Measurements from ENCODE around the gene PDE11A. TPM values are rescaled to one million over a fixed set of nuclear protein-coding genes. Genes with fewer than 3 reads are reported as not detected.
"Not testable (repeated sequence)": the region's sequence is repeated elsewhere in the genome, so short reads cannot be mapped to it uniquely, and the experiment has no call there.

The PDE11A gene
- total RNA-seq, 2 experiments from 2014 or later = not detected

DNA sequence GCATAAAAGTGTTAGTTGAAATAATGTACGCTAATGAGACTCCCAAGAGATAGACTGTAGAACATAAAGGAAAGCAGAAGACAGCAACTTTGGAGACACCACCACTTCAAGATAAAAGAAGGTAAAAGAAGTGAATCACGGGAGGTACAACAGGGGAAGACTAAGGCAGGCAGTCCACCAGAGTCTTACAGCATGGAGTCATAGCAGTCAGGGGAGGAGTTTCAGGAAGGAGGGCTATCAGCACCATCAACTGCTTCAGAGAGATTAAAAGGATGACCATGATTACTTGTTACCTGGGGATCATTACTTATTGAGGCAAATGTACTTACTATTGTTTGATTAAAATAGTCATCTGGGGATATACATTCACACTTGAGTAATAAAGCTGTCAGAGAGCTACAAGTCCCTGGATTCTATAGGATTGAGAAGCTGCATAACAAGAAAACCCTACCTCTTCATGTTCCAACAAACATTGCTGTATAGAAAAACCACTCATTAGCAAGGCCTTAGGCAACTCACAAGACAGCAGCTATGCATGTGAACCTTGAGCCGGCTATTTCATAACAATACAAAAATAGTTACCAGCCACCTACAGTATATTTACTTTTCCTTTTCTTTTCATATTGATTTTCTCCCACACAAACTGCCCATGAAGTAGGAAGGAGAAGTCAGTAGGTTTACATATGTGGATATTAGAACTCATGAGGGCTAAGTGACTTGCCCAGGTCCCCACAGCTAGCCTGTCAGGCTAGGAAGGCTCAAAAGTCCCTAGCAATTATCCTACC is 101.7 kb downstream of the PDE11A start:
- POLR2A ChIA-PET = no interaction called here
- no peaks in the 10 kb centered on the region for H3K4me1 Mint-ChIP-seq (ENCODE audit: low read depth)
- H3K36me3 Mint-ChIP-seq (ENCODE audit: low read depth) = no peaks in the 10 kb centered on the region
- no peaks in the 10 kb centered on the region for H3K9me3 Mint-ChIP-seq
- peaks cover 4% of the 10 kb centered on the region for H3K27me3 Mint-ChIP-seq
- intact Hi-C loops (cut with micrococcal nuclease) = no loop called here
- ATAC-seq (no peak), DNase-seq (no peak)
- H3K4me3 Mint-ChIP-seq = no peak overlapping the region
- no peak for TF ChIP-seq CTCF (IDR thresholded peaks at IDR 0.05)
- CTCF ChIA-PET = no interaction called here
- no peak overlapping the region for H3K27ac Mint-ChIP-seq

DNA sequence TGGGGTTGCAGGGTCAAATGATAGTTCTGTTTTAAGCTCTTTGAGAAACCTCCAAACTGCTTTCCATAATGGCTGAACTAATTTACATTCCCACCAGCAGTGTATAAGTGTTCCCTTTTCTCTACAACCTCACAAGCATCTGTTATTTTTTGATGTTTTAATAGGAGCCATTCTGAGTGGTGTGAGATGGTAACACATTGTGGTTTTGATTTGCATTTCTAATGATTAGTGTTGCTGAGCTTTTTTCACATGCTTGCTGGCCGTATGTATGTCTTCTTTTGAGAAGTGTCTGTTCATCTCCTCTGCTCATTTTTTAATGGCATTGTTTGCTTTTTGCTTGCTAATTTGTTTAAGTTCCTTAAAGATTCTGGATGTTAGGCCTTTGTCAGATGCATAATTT is 107.7 kb downstream of the PDE11A start:
- Mint-ChIP-seq H3K4me1 (ENCODE audit: low read depth) (no peaks in the 10 kb centered on the region), H3K27ac (no peak overlapping the region), H3K9me3 (no peaks in the 10 kb centered on the region), H3K36me3 (ENCODE audit: low read depth) (no peaks in the 10 kb centered on the region), H3K4me3 (no peak overlapping the region), H3K27me3 (peaks cover 4% of the 10 kb centered on the region)
- ChIA-PET POLR2A (no interaction called here), CTCF (no interaction called here)
- DNase-seq (no peak), ATAC-seq (no peak)
- intact Hi-C loops (cut with micrococcal nuclease) = no loop called here
- TF ChIP-seq CTCF (IDR thresholded peaks at IDR 0.05) = no peak

- POLR2A ChIA-PET = no interaction called here
- intact Hi-C loops (cut with micrococcal nuclease) = no loop called here
- Mint-ChIP-seq H3K4me3 (no peak overlapping the region), H3K27me3 (peaks cover 3% of the 10 kb centered on the region), H3K4me1 (ENCODE audit: low read depth) (no peaks in the 10 kb centered on the region), H3K27ac (no peak overlapping the region), H3K36me3 (ENCODE audit: low read depth) (no peaks in the 10 kb centered on the region), H3K9me3 (no peaks in the 10 kb centered on the region)
- DNase-seq = no peak
- CTCF ChIA-PET = no interaction called here
- no peak for TF ChIP-seq CTCF (IDR thresholded peaks at IDR 0.05)
- ATAC-seq = no peak
These were observed 120.4 kb downstream of the PDE11A start for GRCh38 chr2:177952151-177952550.

DNA sequence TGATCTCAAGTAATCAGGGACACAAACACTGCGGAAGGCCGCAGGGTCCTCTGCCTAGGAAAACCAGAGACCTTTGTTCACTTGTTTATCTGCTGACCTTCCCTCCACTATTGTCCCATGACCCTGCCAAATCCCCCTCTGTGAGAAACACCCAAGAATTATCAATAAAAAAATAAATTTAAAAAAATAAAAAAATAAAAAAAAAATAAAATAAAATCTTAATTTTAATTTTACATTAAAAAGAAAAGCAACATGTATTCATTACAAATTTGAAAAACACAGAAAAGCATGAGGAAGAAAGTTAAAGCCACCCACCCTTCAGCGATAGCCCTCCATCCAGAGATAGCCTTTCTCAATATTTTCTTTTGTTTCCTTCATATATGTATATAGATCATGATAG is 125.0 kb downstream of the PDE11A start:
- ATAC-seq; H3K27me3 Mint-ChIP-seq; DNase-seq; intact Hi-C loops (cut with micrococcal nuclease); CTCF ChIA-PET; H3K9me3 Mint-ChIP-seq; H3K4me1 Mint-ChIP-seq (ENCODE audit: low read depth); H3K36me3 Mint-ChIP-seq (ENCODE audit: low read depth); H3K4me3 Mint-ChIP-seq; POLR2A ChIA-PET; H3K27ac Mint-ChIP-seq: not testable (repeated sequence)

- POLR2A ChIA-PET; ATAC-seq; H3K27ac Mint-ChIP-seq; H3K4me1 Mint-ChIP-seq (ENCODE audit: low read depth); H3K27me3 Mint-ChIP-seq; H3K9me3 Mint-ChIP-seq; H3K36me3 Mint-ChIP-seq (ENCODE audit: low read depth); DNase-seq; H3K4me3 Mint-ChIP-seq; intact Hi-C loops (cut with micrococcal nuclease); CTCF ChIA-PET: not testable (repeated sequence)
These were observed 128.0 kb downstream of the PDE11A start for GRCh38 chr2:177944530-177944929.

- POLR2A ChIA-PET = no interaction called here
- Mint-ChIP-seq H3K4me1 (ENCODE audit: low read depth) (no peaks in the 10 kb centered on the region), H3K27ac (no peak overlapping the region), H3K27me3 (no peaks in the 10 kb centered on the region), H3K36me3 (ENCODE audit: low read depth) (no peaks in the 10 kb centered on the region), H3K4me3 (no peak overlapping the region), H3K9me3 (no peaks in the 10 kb centered on the region)
- TF ChIP-seq CTCF (IDR thresholded peaks at IDR 0.05) = no peak
- DNase-seq (no peak), ATAC-seq (no peak)
- intact Hi-C loops (cut with micrococcal nuclease) = no loop called here
- CTCF ChIA-PET = no interaction called here
These were observed 129.8 kb downstream of the PDE11A start for GRCh38 chr2:177942731-177943130.
